Panc1 (cell line): ENCODE data around the gene MARCHF2. TPM values are rescaled to one million over a fixed set of nuclear protein-coding genes. Genes with fewer than 3 reads are reported as not detected.
A peak's percentile ranks its signal among the peaks of the same experiment; 100 is the strongest.

ENCODE experiments used
- ATAC-seq: fragments of 200-7000 bp; cut with Tn5 transposase; 2 replicates; pipeline ENCODE4 v1.9.1; 2020; ENCODE audit warnings: mild to moderate bottlenecking, moderate library complexity
- BruUV-seq: library from RNA; stranded (reverse); fragments of 400-500 nt; replicated peaks from 2 replicates; lab custom pipeline; 2021; lab: Mats Ljungman, UMichigan
- CTCF ChIA-PET: fragments of 300-600 bp; sonication (Branson Sonifier 250); formaldehyde crosslinking; loops from one replicate; lab custom pipeline; 2022; ENCODE audit warnings: antibody characterized with exemption; lab: Charles Lee
- POLR2A ChIA-PET: fragments of 300-600 bp; sonication (Branson Sonifier 250); formaldehyde crosslinking; loops from one replicate; lab custom pipeline; 2022; ENCODE audit warnings: antibody characterized with exemption; lab: Charles Lee
- DNase-seq: peaks from one replicate; pipeline ENCODE4 v3.0.0-alpha.2; 2010; ENCODE audit warnings: low read depth, low spot score
- H3K27ac ChIP-seq: 2 replicates; pipeline ENCODE4 v1.5.1; 2011; ENCODE audit warnings: mild to moderate bottlenecking, low read length, inconsistent platforms
- H3K27me3 ChIP-seq: fragments of 200-500 bp; sonication (Bioruptor generic); 2 replicates; pipeline ENCODE4 v1.6.0; 2014; ENCODE audit warnings: low read length, inconsistent platforms; ENCODE audit not compliant: control insufficient read depth, insufficient read depth
- H3K36me3 ChIP-seq: fragments of 200-500 bp; sonication (Bioruptor generic); 2 replicates; pipeline ENCODE4 v1.5.1; 2014; ENCODE audit warnings: inconsistent platforms, mild to moderate bottlenecking, low read length, moderate library complexity; ENCODE audit not compliant: control insufficient read depth, insufficient read depth
- H3K4me1 ChIP-seq: 2 replicates; pipeline ENCODE4 v1.5.1; 2011; ENCODE audit warnings: inconsistent platforms, mild to moderate bottlenecking, low read length, moderate library complexity; ENCODE audit not compliant: control insufficient read depth, insufficient read depth
- H3K4me3 ChIP-seq, 2 experiments: 2 replicates each; pipeline ENCODE4 v1.5.1; 2011 to 2012; ENCODE audit warnings: low read depth in 2 of 2, low read length in 2 of 2, mild to moderate bottlenecking in 2 of 2, inconsistent platforms in 1 of 2, moderate library complexity in 1 of 2
- H3K9me3 ChIP-seq: fragments of 200-500 bp; sonication (Bioruptor generic); 2 replicates; pipeline ENCODE4 v1.5.1; 2014; ENCODE audit warnings: low read depth, mild to moderate bottlenecking, inconsistent platforms, low read length, moderate library complexity; ENCODE audit not compliant: control insufficient read depth, insufficient read depth
- CTCF ChIP-seq: fragments of 450-650 bp; IDR thresholded peaks from 2 replicates; pipeline ENCODE4 v1.5.1; 2017; ENCODE audit warnings: mild to moderate bottlenecking
- POLR2AphosphoS5 ChIP-seq: IDR thresholded peaks from 2 replicates; pipeline ENCODE4 v1.6.1; 2012; ENCODE audit warnings: mild to moderate bottlenecking, low read depth, low read length, moderate library complexity
- REST ChIP-seq, 2 experiments: IDR thresholded peaks; 2 replicates each; pipeline ENCODE4 v1.6.1; 2011 to 2012; ENCODE audit warnings: low read depth in 2 of 2, control low read depth in 1 of 2, low read length in 1 of 2, mild to moderate bottlenecking in 1 of 2, moderate library complexity in 1 of 2; ENCODE audit not compliant: insufficient read depth in 1 of 2
- SIN3A ChIP-seq: IDR thresholded peaks from 2 replicates; pipeline ENCODE4 v1.6.1; 2012; ENCODE audit warnings: low read depth, mild to moderate bottlenecking, low read length, moderate library complexity, borderline replicate concordance; ENCODE audit not compliant: insufficient read depth
- TCF7L2 ChIP-seq: IDR thresholded peaks from 2 replicates; pipeline ENCODE4 v1.6.1; 2011; ENCODE audit warnings: mild to moderate bottlenecking, low read depth, low read length, inconsistent platforms
- in situ Hi-C: cut with HindIII; loops from 2 replicates; pipeline ENCODE4 v1.10.0; 2016; ENCODE audit warnings: low sequenced_read_pairs, low pct_unique_long_range_greater_than_20kb
- intact Hi-C: fragments of 100-400 bp; cut with micrococcal nuclease; formaldehyde crosslinking; loops from one replicate; pipeline ENCODE4 v1.10.0; 2022; ENCODE audit not compliant: unreplicated experiment
- total RNA-seq: library from RNA; stranded (reverse); gene quantifications from one replicate; pipeline ENCODE4 v1.2.1, GENCODE V29; 2021; ENCODE audit not compliant: unreplicated experiment

Gene MARCHF2
- total RNA-seq, 1 experiment from 2014 or later: 32.6 TPM

GRCh38 chr19:8457209-8457608 is 44.1 kb downstream of the MARCHF2 start:
- in situ Hi-C loops (no loop called here), intact Hi-C loops (loop anchor here (10.0 kb wide), 1 partner anchor 102 kb away; no protein-coding TSS in a partner anchor)
- DNase-seq (no peak), ATAC-seq (no peak)
- BruUV-seq: no TSS peak
- ChIA-PET POLR2A (interaction anchor here (0.7 kb wide), 1 partner anchor 99 kb away, joined by 5 read pairs; no protein-coding TSS in a partner anchor), CTCF (no interaction called here)
- Histone ChIP-seq H3K4me3 (no peak overlapping the region), H3K9me3 (no peaks in the 10 kb centered on the region), H3K27ac (peak overlapping the region; percentile 45; the same call in 1 of the 2 replicates), H3K27me3 (no peaks in the 10 kb centered on the region), H3K4me1 (peaks cover 74% of the 10 kb centered on the region), H3K36me3 (peaks cover 13% of the 10 kb centered on the region; the same call in 1 of the 2 replicates)
- TF ChIP-seq SIN3A (no peak), POLR2AphosphoS5 (no peak), CTCF (no peak), REST (IDR thresholded peaks at IDR 0.05; ENCODE audit: insufficient read depth in 1 of 2, low read depth in 2 of 2, low read length in 1 of 2) (no peak), TCF7L2 (no peak)

GRCh38 chr19:8457827-8458226 is 44.7 kb downstream of the MARCHF2 start:
- peaks cover 73% of the 10 kb centered on the region for H3K4me1 ChIP-seq
- in situ Hi-C loops: no loop called here
- no peak for DNase-seq
- CTCF ChIA-PET: no interaction called here
- POLR2A ChIA-PET: no interaction called here
- H3K36me3 ChIP-seq: peaks cover 12% of the 10 kb centered on the region; the same call in 1 of the 2 replicates
- peak overlapping the region; percentile 88 for H3K27ac ChIP-seq
- ATAC-seq: no peak
- BruUV-seq: no TSS peak
- intact Hi-C loops: loop anchor here (10.0 kb wide), 1 partner anchor 103 kb away; no protein-coding TSS in a partner anchor
- H3K27me3 ChIP-seq: no peaks in the 10 kb centered on the region
- no peaks in the 10 kb centered on the region for H3K9me3 ChIP-seq
- H3K4me3 ChIP-seq: no peak overlapping the region
- TF ChIP-seq REST (IDR thresholded peaks at IDR 0.05; ENCODE audit: insufficient read depth in 1 of 2, low read depth in 2 of 2, low read length in 1 of 2) (no peak), POLR2AphosphoS5 (no peak), CTCF (no peak), TCF7L2 (no peak), SIN3A (no peak)
